GM12878 (cell line): ENCODE results near the gene GNAZ.

Experiments used
- ATF7 ChIP-seq: fragments of 450-650 bp; IDR thresholded peaks from 2 replicates; pipeline ENCODE4 v1.6.1; 2016; ENCODE audit warnings: low read depth, mild to moderate bottlenecking
- CHD2 ChIP-seq: IDR thresholded peaks from 2 replicates; pipeline ENCODE4 v1.6.1; 2011; ENCODE audit warnings: low read depth, low read length, improper control_type of control experiment, borderline replicate concordance
- E2F8 ChIP-seq: fragments of 450-650 bp; IDR thresholded peaks from 2 replicates; pipeline ENCODE4 v1.6.1; 2018; ENCODE audit warnings: mild to moderate bottlenecking, low read depth, moderate library complexity; ENCODE audit not compliant: partially characterized antibody
- EZH2 ChIP-seq: IDR thresholded peaks from 2 replicates; pipeline ENCODE4 v1.6.1; 2012; ENCODE audit warnings: low read depth, mild to moderate bottlenecking, control low read depth, inconsistent platforms, low read length, borderline replicate concordance; ENCODE audit not compliant: control insufficient read depth
- IKZF1 ChIP-seq: fragments of 450-650 bp; conservative IDR thresholded peaks from 2 replicates; pipeline ENCODE4 v1.6.1; 2017; ENCODE audit warnings: antibody characterized with exemption, mild to moderate bottlenecking
- POLR2A ChIP-seq: IDR thresholded peaks from 2 replicates; pipeline ENCODE4 v1.6.1; 2011; ENCODE audit warnings: low read depth, mild to moderate bottlenecking, low read length
- RFX5 ChIP-seq: IDR thresholded peaks from 2 replicates; pipeline ENCODE4 v1.6.1; 2011; ENCODE audit warnings: low read depth, low read length, improper control_type of control experiment
- SMARCA5 ChIP-seq: fragments of 450-650 bp; IDR thresholded peaks from 2 replicates; pipeline ENCODE4 v1.6.1; 2017; ENCODE audit warnings: mild to moderate bottlenecking
- TARDBP ChIP-seq: IDR thresholded peaks from 2 replicates; pipeline ENCODE4 v1.6.1; 2016; ENCODE audit warnings: borderline replicate concordance
- TCF12 ChIP-seq: IDR thresholded peaks from 2 replicates; pipeline ENCODE4 v1.6.1; 2011; ENCODE audit warnings: low read depth, mild to moderate bottlenecking, low read length
- USF2 ChIP-seq: IDR thresholded peaks from 2 replicates; pipeline ENCODE4 v1.6.1; 2011; ENCODE audit warnings: low read depth, low read length, improper control_type of control experiment, borderline replicate concordance
- TF ChIP-seq, protein P1 (sequence below), 3 experiments: IDR thresholded peaks in 2 of 3; conservative IDR thresholded peaks in 1 of 3; 2 replicates each; pipeline ENCODE4 v1.5.1; 2011; ENCODE audit warnings: low read depth in 3 of 3, low read length in 3 of 3, mild to moderate bottlenecking in 3 of 3, control low read depth in 2 of 3, moderate library complexity in 2 of 3, inconsistent platforms in 1 of 3, mixed read lengths in 1 of 3; ENCODE audit not compliant: control insufficient read depth in 2 of 3, insufficient read depth in 1 of 3; ENCODE audit errors: extremely low read depth in 1 of 3
- TF ChIP-seq, protein P2 (sequence below): IDR thresholded peaks from 2 replicates; pipeline ENCODE4 v1.6.1; 2012; ENCODE audit warnings: low read length, inconsistent platforms

DNA sequence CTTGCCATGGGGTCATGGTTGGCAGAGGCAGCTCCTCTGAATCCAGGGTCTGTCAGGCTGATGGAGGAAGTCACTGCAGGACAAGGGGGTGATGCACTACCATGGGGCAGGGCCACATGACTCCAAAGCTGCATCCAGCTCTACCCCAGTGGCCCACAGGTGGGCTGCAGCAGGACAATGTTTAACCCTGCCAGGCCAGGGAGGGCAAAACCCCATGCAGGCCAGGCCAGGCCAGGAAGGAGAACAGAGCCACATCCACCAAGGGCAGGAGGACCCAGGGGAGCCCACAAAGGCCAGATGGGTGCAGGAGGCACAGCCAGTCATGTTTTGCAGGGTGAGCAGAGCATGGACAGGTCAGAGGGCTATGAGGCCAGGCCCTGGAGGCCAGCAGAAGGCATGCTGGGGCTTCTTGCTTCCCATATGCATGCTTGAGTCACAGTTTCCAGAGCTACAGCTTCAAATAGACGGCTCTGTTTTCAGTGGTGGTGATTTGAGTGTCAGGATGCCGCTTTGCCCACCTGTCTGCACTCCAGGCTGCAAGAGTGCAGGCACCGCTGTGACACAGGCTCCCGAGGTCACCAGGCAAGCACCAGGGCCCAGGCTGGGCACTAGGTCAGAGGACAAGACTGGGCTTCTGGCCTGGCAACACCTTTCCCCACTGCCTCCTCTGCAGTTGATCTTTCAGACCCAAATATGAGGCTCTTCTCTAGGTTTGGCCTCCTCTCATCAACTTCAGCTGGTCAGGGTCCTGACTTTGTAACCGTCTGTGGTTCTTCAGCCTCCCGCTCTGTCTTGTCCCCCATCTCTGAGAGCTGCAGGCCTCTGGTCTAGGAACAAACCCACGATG, 48.6 kb downstream of the GNAZ start:
- TF ChIP-seq, protein P1, sequence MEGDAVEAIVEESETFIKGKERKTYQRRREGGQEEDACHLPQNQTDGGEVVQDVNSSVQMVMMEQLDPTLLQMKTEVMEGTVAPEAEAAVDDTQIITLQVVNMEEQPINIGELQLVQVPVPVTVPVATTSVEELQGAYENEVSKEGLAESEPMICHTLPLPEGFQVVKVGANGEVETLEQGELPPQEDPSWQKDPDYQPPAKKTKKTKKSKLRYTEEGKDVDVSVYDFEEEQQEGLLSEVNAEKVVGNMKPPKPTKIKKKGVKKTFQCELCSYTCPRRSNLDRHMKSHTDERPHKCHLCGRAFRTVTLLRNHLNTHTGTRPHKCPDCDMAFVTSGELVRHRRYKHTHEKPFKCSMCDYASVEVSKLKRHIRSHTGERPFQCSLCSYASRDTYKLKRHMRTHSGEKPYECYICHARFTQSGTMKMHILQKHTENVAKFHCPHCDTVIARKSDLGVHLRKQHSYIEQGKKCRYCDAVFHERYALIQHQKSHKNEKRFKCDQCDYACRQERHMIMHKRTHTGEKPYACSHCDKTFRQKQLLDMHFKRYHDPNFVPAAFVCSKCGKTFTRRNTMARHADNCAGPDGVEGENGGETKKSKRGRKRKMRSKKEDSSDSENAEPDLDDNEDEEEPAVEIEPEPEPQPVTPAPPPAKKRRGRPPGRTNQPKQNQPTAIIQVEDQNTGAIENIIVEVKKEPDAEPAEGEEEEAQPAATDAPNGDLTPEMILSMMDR (IDR thresholded peaks at IDR 0.05 in 2 of 3, conservative IDR thresholded peaks at IDR 0.05 in 1 of 3; ENCODE audit: control insufficient read depth in 2 of 3, extremely low read depth in 1 of 3, insufficient read depth in 1 of 3, low read depth in 3 of 3, low read length in 3 of 3) = no peak
- TF ChIP-seq POLR2A (no peak), CHD2 (no peak), EZH2 (no peak), USF2 (no peak), TARDBP (no peak), SMARCA5 (no peak), TCF12 (no peak), ATF7 (no peak), RFX5 (no peak), E2F8 (no peak), IKZF1 (no peak)
- TF ChIP-seq, protein P2, sequence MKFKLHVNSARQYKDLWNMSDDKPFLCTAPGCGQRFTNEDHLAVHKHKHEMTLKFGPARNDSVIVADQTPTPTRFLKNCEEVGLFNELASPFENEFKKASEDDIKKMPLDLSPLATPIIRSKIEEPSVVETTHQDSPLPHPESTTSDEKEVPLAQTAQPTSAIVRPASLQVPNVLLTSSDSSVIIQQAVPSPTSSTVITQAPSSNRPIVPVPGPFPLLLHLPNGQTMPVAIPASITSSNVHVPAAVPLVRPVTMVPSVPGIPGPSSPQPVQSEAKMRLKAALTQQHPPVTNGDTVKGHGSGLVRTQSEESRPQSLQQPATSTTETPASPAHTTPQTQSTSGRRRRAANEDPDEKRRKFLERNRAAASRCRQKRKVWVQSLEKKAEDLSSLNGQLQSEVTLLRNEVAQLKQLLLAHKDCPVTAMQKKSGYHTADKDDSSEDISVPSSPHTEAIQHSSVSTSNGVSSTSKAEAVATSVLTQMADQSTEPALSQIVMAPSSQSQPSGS = no peak
